ENCODE results near the gene KRT71.

DNA sequence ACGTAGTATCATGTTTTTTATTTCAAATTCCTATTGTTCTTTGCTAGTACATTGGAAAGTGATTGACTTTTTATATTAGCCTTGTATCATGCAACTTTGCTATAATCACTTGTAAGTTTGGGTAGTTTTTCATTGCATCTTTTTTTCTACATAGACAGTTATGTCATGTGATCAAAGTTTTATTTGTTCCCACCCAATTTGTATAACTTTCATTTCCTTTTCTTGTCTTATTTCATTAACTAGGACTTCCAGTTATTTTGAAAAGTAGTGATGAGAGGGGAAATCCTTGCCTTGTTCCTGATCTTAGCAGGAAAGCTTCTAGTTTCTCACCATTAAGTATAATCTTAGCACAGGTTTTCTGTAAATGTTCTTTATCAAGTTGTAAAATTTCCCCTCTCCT is 50.1 kb downstream of the KRT71 start:
- TF ChIP-seq CTCF (conservative IDR thresholded peaks at IDR 0.05; ENCODE audit: low read length) = no peak
- TF ChIP-seq EZH2phosphoT487 (IDR thresholded peaks at IDR 0.05; ENCODE audit: borderline replicate concordance) = no peak

Data from Loucy (cell line).